Ascending aorta (tissue), 2 donors: ENCODE data around the gene SLC2A3. TPM values are rescaled to one million over a fixed set of nuclear protein-coding genes. Genes with fewer than 3 reads are reported as not detected.
"Not testable (repeated sequence)": the region's sequence is repeated elsewhere in the genome, so short reads cannot be mapped to it uniquely, and the experiment has no call there.

Experiments
- DNase-seq, 2 donors: peaks; one replicate each; pipeline ENCODE4 v3.0.0-alpha.2; 2019; ENCODE audit warnings: low spot score in 2 of 2
- H3K27ac ChIP-seq, 2 donors: fragments of 200-600 bp; sonication (generic); one replicate each; pipeline ENCODE4 v1.5.1; 2016 to 2017; ENCODE audit warnings: mild to moderate bottlenecking in 1 of 2
- H3K27me3 ChIP-seq: fragments of 200-600 bp; sonication (generic); one replicate; pipeline ENCODE4 v1.5.1; 2017
- H3K36me3 ChIP-seq, 2 donors: fragments of 200-600 bp; sonication (generic); one replicate each; pipeline ENCODE4 v1.5.1; 2016
- H3K4me1 ChIP-seq, 2 donors: fragments of 200-600 bp; sonication (generic); one replicate each; pipeline ENCODE4 v1.5.1; 2016 to 2017; ENCODE audit warnings: mild to moderate bottlenecking in 1 of 2
- H3K4me3 ChIP-seq, 2 donors: fragments of 200-600 bp; sonication (generic); one replicate each; pipeline ENCODE4 v1.5.1; 2016 to 2017; ENCODE audit warnings: mild to moderate bottlenecking in 1 of 2
- H3K9me3 ChIP-seq, 2 donors: fragments of 200-600 bp; sonication (generic); one replicate each; pipeline ENCODE4 v1.5.1; 2016
- CTCF ChIP-seq, 3 experiments: fragments of 200-600 bp in 2 of 3; fragments of 450-650 bp in 1 of 3; sonication (generic) in 2 of 3; IDR thresholded peaks; one replicate each; pipeline ENCODE4 v1.5.1; 2016 to 2019; ENCODE audit warnings: antibody characterized with exemption in 3 of 3, mild to moderate bottlenecking in 1 of 3, moderate library complexity in 1 of 3
- intact Hi-C: fragments of 100-400 bp; cut with DNase I; formaldehyde crosslinking; loops from one replicate; pipeline ENCODE4 v1.15.1; 2023
- total RNA-seq: library from RNA; depleted of rRNA; stranded (reverse); fragments of >200 nt; gene quantifications from one replicate; pipeline ENCODE4 v1.1.0, GENCODE V29; 2016

SLC2A3 gene
- total RNA-seq = 58.0 TPM

- DNase-seq = peak in 1 of 2 donors; percentile 77
- Histone ChIP-seq H3K27ac (peak within 1 kb of the TSS; percentile 78 to 80), H3K4me3 (peak within 1 kb of the TSS; percentile 55 to 71), H3K9me3 (no peaks in the 10 kb centered on the region), H3K4me1 (peaks cover 4 to 5% of the 10 kb centered on the region in 2 donors), H3K27me3 (no peaks in the 10 kb centered on the region), H3K36me3 (peaks cover 12 to 14% of the 10 kb centered on the region in 2 donors)
- no peak for TF ChIP-seq CTCF (IDR thresholded peaks at IDR 0.05)
- intact Hi-C loops = loop anchor here (1.0 to 10.0 kb wide), 4 partner anchors 24 to 309 kb away; no protein-coding TSS in a partner anchor
Observed at GRCh38 chr12:7935590-7936581, at the start of gene SLC2A3. Gene SLC2A3 (minus strand): TSS chr12:7936187. CDS start chr12:7936034, 153 bp downstream.

- no peak for TF ChIP-seq CTCF (IDR thresholded peaks at IDR 0.05)
- no peak overlapping the region for H3K27ac ChIP-seq
- no peaks in the 10 kb centered on the region for H3K4me1 ChIP-seq
- no peak for DNase-seq
- no peaks in the 10 kb centered on the region for H3K9me3 ChIP-seq
- intact Hi-C loops = no loop called here
- H3K27me3 ChIP-seq = no peaks in the 10 kb centered on the region
- H3K36me3 ChIP-seq = no peaks in the 10 kb centered on the region
- H3K4me3 ChIP-seq = no peak overlapping the region
Observed at GRCh38 chr12:7984900-7985299, 48.9 kb upstream of the SLC2A3 start.

- H3K9me3 ChIP-seq, H3K4me3 ChIP-seq, H3K36me3 ChIP-seq, intact Hi-C loops, H3K4me1 ChIP-seq, H3K27ac ChIP-seq, H3K27me3 ChIP-seq: not testable (repeated sequence)
- DNase-seq = peak in 1 of 2 donors; percentile 7
Observed at GRCh38 chr12:7983460-7983859, 47.5 kb upstream of the SLC2A3 start.

GRCh38 chr12:7983019-7983418, 47.0 kb upstream of the SLC2A3 start:
- H3K27ac ChIP-seq, H3K4me3 ChIP-seq, intact Hi-C loops, DNase-seq, H3K36me3 ChIP-seq, H3K27me3 ChIP-seq, H3K9me3 ChIP-seq, H3K4me1 ChIP-seq: not testable (repeated sequence)

- H3K4me1 ChIP-seq, H3K9me3 ChIP-seq, H3K36me3 ChIP-seq, intact Hi-C loops, H3K27me3 ChIP-seq, DNase-seq, H3K27ac ChIP-seq, H3K4me3 ChIP-seq: not testable (repeated sequence)
Observed at GRCh38 chr12:7982332-7982735, 46.3 kb upstream of the SLC2A3 start.

GRCh38 chr12:7981446-7981845, 45.5 kb upstream of the SLC2A3 start:
- Histone ChIP-seq H3K4me3 (no peak overlapping the region), H3K36me3 (no peaks in the 10 kb centered on the region), H3K27me3 (no peaks in the 10 kb centered on the region), H3K27ac (no peak overlapping the region), H3K4me1 (no peaks in the 10 kb centered on the region), H3K9me3 (no peaks in the 10 kb centered on the region)
- intact Hi-C loops = no loop called here
- no peak for DNase-seq
- no peak for TF ChIP-seq CTCF (IDR thresholded peaks at IDR 0.05)

GRCh38 chr12:7977351-7978124, 41.6 kb upstream of the SLC2A3 start:
- H3K27ac ChIP-seq, H3K4me1 ChIP-seq, H3K4me3 ChIP-seq, H3K9me3 ChIP-seq, H3K27me3 ChIP-seq, intact Hi-C loops, H3K36me3 ChIP-seq, DNase-seq: not testable (repeated sequence)
